ENCODE data around the gene CLEC16A.
"Not testable (repeated sequence)": the region's sequence is repeated elsewhere in the genome, so short reads cannot be mapped to it uniquely, and the experiment has no call there.

Gene CLEC16A

DNA sequence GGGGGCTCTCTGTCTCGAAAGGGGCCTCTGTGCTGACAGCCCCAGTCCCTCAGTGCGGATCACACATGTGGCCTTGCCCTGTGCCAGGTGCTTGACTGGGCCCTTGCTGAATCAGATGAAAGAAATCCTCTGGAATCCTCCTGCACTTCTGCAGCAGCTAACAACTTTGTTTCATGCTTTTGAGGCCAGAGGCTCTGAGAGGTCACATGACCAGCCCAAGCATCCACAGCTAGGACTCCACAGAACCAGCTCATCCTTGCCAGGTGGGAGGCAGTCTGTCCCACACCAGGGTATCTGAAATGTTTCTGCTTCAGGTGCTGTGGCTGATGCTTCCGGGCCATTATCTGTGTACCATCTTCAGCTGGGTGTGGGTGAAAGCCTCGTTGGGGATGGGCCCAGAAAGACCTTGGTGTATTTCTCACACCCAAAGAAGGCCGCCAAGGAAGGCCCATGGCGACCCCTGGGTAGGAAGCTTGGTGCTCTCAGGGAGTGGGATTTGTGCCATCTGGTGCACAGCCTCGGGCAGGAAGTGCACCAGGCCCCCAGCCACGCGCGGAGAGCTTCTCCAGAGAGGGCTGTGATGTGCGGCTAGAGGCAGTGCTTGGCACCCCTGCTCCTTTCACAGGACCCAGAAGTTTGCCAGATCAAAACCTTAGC lies 143.8 kb downstream of the CLEC16A start:
- no peak for DNase-seq

DNA sequence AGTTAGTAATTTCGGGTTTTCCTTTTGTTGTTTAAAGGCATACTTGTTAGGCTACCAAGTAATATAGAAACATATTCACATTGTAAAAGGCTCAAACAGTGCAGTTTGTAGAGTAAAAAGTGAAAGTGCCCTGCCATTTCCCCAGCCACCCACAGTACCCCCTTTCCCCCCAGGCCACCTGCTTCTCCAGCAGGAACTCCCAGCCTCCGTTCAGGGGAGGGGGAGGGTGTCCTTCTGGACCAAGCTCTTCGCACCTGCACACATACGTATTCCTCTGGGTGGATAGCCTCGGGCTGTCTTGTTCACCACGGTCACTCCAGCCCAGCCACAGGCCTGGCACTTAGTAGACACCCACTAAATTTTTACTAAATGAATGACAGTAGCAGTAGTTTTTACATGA lies 144.5 kb downstream of the CLEC16A start:
- no peak for DNase-seq

DNA sequence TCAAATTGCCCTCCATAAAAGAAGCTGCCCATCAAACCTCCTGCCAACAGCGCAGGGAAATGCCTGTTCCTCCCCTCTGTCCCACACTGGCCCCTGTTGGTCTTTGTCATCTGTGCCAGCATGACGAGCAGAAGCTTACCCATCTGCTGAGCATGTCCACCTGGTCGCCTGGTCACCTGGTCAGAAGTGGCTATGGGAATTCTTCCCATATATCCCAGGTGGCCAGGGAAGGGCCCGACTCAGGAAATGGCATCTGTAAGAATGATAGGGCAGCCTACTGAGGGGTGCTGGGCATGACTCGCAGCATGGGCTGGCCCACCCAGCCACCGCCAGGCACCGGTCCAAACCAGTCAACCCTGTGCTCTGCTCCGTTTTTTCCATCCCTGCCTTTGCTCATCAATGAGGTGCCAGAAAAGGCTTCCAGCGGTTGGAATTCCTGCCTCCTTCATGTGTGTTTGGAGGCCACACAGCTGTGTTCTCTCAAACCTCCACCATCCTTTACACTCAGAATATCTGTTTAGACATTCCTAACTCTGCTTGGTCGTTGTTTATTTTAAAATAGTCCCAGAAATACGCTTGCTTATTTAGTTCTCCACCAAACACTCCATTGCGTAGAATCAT lies 145.2 kb downstream of the CLEC16A start:
- no peak for DNase-seq

DNA sequence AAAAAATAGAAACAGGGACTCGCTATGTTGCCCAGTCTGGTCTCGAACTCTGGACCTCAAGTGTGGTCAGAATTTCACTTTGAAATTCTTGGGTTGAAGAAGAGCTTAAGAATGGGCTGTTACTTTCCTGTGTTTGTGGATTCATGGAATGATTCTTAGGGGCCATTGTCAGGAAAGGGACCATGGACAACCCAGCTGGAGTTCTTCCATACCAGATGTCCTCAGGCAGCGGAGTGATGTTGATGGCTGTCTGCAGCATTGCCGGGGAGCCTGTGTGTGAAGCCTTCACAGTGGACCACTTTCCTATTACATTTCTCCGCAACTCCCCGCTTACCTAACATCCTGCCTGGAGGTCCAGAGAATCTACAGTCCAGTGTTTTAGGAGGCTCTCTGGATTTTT lies 145.9 kb downstream of the CLEC16A start:
- DNase-seq = no peak

DNA sequence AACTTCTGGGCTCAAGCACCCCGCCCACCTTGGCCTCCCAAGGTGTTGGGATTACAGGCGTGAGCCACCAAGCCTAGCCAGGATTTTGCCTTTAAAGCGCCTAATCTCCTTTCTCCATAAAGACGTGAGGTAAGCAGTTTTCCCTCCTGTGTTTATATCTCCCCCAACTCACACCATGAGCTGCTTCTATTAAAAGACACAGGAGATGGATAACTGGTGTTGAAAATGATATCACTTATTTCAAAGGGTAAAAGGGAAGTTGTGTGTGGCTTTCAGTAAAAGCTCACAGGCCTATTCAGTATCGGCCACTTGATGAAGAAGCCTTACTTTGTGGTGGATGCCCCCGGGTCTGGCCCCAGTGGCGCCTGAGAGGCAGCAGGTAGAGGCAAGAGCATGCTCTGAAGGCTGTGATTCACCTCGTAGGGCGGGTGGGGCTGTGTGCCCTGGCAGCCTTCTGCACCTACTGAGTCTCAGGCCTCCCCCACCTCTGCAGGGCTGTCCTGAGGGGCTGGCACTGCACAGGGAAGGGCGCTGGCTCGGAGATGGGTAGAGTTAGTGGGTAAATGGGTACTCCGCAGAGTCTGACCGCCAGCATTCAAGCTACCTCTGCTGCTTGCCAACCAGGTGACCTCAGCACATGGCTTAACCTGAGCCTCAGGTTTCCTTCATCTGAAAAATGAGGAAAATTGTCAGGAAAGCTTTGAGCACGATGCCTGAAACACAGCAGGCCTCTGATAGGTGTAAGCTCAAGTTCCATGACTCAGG lies 146.8 kb downstream of the CLEC16A start:
- no peak for DNase-seq

DNA sequence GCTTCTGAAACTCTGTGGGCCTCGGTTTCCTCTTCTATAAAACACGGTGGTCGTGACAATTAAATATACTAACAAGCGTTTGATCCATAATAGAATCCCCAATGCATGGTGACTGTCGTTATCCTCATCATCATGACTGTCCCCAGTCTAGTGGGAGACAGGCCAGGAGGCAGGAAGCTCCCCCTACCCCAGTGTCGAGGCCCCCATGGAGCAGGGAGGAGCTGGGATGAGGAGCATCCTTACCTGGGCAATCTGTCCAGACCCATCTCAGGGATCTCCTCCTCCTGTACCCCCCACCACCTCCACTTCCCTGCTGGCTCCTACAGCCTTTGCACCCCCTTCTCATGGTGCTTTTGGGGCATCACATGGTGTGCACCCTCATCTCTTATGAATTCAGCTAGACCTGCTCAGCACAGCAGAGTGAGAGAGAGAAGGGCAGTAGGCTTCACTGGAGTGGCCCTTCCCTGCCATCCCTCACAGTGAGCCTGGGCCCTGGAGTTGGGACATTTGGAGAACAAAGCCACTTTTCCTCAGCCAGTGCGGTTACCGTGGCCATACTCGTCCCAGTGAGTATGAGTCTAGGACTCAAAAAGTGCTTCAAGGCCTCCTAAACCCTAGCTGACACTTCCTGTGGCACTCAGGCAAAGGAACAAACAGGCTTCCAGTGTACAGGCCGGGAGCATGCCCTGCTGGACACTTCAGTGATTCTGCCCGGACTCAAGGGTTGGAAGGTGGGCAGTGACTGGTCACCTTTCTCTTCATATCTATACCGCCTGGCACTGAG lies 148.6 kb downstream of the CLEC16A start:
- DNase-seq = no peak

DNA sequence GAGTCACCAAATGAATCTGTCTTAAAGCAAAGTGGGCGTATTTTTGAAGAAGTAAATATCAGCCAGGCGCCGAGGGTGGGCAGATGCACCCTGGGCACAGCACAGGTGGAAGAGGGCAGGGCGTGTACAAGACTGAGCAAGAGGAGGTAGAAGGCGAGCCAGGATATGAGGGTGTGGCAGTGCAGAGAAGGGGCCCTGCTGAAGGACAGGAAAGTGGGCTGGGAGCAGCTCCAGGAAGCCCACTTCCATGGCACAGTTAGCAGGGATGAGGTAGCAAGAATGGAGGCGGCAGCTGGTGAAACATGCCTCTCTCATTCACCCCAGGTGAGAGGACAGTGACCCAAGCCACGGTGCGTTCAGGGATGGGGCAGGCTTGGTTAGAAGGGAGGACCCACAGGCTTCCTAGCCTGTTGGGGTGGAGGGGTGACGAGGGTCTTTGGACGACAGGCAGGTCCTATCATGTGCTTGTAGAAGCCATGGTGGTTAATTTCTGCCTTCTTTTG lies 149.3 kb downstream of the CLEC16A start:
- no peak for DNase-seq

DNA sequence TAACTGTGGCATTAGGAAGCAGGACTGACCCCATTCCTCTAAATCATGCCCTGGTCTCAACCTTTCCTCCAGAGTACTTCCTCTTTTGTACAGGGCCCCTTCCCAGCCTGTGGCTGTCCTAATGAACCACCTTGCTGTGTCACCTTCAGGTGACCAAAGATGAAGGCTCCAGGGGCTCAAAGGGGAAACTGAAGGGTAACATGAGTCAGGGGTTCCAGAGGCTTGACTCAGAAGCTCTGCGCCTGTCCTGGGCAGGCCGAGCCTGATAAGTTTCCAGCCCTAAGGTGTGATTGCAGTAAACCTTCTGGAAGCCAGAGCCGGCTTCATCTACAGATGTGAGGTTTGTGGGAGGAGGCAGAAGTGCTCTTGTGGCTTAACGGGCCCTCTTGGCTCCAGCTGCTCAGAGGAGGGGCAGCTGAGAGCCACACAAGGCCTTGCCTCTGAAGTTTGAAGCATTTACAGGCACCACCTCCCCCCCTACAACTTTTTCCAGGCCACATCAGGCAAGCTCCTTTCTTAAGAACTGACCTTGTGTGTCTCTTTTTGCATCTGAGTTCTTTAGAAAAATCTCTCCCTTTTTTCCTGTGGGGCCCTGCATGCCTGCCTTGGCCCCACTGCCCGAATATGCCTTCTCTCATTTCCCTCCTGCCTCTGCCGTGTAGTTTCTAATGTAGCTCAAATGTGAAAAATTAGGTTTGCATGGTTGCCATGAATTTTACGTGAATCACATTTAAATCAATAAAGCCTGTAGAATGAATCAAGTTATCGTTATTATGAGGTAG lies 149.9 kb downstream of the CLEC16A start:
- DNase-seq = peak; percentile 57

DNA sequence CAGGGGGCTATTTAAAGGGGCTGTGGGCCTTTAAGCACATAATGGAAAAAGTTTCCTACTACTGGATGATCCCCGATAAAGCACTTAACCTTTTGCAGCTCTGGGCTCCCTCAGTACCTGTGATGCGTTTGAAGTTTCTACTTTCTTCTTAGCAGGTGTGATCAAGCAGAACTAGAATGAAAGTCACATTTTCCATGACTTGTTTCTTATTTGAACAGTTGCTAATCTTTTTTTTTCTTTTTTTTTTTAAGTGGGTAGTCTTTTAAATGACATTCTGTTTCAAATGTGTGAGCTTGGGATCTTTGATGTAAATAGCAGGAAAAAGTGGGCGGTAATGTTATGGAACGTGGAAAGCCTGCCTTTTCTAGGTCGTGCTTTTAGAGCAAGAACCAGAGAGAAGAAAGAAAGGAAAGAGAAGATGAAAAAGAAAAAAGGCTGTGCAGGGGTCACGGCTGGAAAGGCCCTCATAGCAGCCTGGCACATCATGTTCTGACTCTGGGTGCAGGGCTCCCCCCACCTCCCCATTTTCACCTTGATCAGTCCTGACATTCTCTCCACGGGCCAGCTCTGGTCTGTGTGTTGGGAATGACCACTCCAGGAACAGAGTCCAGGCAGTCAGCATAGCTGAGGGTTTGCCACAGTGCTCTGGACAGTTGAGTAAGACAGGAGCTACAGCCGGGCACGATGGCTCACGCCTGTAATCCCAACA lies 150.6 kb downstream of the CLEC16A start:
- DNase-seq = peak; percentile 33

DNA sequence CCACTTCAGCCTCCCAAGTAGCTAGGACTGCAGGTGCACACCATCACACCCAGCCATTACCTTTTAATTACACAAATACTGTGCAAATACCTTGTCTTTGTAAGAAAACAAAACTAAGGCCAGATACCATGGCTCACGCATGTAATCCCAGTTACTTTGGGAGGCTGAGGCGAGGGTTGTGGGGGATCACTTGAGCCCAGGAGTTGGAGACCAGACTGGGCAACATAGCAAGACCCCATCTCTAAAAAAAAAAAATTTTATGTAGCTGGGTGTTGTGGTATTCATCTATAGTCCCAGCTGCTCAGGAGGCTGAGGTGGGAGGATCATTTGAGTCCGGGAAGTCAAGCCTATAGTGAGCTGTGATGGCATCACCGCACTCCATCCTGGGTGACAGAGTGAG lies 151.6 kb downstream of the CLEC16A start:
- DNase-seq = no peak

DNA sequence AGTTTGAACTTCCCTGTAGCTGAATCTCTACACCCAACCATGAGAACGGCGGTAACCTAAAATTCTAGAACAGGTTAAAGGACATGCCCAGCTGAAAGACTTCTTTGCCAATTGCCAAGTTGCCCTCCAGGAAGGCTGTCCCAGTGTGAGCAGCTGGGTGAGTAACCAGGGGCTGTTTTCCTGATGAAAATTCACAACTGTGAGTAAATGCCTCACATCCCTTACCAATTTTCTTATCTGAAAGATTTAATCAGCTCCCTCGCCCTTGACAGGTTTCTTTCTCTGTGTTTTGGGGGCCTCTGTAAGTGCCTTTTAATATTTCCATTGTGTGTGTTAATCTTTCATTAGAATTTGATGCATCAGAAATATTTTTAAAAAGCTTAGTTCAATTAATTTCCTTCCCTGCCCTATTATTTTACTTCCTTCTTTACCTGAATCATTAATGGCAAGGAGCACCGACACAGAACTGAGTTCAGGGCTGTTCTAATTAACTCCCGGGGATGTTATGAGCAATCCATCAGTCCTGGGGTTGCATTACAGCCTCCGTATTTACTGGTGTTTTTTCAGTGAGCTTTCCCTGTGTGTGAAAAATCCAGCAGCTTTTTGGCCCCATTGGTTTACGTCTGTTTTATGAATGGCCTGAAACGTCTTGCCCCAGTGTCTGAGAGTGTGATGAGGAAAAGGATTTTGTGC lies 152.9 kb downstream of the CLEC16A start:
- DNase-seq = no peak

DNA sequence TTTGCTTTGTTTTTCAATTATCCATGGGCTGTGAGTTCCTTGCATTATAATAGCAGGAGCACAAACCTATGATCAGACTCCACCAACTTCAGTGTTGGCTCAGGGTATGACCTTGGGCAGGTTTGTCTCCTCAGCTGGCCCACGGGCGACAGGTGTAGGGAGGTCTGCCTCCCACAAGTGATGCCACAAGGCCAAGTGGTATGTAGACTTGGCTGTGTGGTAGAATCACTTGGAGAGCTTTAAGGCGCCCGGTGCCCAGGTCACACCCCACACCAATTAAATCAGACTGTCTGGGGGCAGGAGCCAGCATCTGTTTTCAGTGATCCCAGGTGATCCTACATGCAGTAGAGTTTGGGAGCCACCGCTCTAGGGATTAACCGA lies 153.4 kb downstream of the CLEC16A start:
- DNase-seq = no peak

DNA sequence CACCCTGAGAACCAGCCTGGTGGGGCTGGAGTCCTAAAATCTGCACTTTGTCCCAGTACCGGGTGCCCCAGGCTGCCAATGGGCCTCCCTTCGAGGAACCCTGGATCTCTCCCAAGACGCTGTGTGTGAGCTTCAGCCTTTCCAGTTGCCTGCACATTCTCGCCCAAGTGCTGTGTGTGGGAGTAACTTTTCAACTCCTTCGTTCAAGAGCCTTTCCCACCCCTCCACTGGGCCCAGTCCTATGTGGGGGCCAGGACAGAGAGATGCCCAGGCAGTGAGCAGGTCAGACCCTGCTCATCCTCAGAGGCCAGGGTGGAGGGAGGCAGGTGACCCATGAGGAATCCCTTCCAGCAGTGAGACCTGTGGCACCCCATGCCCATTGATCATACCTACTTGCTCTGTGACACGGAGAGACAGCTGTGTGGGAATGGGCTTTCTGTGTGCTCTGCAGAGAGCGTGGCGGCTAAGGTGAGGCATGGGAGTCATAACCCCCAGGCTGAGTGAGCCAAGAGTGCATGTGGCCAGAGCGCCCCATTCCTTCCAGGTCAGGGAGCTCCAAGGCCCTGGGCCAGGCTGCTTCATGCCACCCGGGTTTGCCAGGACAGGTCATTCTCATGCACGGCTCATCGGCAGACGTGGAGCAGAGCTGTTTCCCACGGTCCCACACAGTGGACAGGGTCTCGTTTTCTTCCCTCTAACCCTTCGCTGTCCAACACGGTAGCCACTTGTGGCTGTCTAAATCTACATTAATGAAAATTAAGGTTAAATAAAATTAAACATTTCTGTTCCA lies 154.4 kb downstream of the CLEC16A start:
- no peak for DNase-seq

DNA sequence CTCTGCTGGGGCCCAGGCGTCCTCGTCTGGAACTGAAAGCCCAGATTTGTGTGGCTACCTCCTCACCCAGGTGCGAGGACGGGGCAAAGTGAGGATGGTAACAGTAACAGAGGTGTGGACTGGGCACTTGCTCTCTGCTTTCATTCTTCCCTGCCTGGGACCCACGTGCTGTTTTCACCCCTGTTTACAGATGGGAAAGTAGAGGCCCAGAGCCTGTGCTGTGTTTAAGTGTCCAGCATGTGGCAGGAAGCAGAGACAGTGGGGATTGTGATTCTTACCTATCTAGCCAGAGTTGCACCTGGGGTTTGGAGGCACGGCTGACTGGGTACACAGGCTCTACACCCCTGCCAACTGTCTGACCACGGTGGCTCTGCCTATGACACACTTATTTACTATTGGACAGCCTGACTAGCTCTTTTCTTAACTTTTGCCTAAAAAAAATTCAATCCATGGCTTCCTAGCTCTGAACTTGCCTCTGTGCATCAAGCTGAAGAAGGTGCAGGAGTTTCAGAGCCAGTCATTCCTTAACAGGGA lies 155.4 kb downstream of the CLEC16A start:
- no peak for DNase-seq

DNA sequence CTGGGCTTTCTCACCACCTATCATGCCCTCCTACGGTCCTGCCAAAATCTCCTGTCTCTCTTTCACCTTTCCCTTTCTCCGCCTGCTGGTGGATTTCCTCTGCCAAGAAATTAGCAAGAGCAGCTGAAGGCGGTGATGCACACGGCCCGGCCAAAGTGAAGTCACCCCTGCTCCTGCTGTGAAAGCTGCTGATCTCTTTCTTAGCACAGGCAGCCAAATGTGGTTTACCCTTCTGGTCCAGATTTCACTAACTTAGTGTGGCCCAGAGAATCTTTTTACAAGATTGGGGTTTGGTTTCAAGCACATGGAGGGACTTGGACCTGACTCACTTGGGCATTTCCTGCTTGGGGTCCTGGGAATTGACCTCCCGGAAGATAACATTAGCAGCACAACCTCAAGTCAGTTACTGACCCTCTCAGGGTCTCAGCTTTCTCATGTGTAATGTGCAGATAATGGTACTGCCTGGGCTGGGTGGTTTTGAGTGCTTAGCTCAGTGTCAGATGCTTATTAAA lies 155.9 kb downstream of the CLEC16A start:
- DNase-seq = no peak

DNA sequence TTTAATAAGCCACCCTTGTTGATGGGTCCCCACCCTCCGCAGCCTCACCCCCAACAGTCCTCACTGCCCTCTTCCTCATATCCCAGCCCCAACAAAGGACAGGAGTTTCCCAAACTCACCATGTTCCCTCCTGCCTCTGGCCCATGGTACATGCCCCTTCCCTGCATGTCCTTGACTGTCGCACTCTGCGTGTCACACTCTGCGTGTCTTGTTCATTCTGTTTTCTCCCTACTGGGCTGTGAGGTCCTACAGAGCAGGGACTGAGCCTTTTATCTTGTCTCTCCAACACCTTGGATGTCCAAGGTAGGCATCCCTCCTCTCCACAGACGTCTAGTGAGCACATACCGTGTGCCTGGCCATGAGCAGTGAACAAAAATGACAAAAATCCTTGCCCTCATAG lies 156.9 kb downstream of the CLEC16A start:
- DNase-seq = no peak

DNA sequence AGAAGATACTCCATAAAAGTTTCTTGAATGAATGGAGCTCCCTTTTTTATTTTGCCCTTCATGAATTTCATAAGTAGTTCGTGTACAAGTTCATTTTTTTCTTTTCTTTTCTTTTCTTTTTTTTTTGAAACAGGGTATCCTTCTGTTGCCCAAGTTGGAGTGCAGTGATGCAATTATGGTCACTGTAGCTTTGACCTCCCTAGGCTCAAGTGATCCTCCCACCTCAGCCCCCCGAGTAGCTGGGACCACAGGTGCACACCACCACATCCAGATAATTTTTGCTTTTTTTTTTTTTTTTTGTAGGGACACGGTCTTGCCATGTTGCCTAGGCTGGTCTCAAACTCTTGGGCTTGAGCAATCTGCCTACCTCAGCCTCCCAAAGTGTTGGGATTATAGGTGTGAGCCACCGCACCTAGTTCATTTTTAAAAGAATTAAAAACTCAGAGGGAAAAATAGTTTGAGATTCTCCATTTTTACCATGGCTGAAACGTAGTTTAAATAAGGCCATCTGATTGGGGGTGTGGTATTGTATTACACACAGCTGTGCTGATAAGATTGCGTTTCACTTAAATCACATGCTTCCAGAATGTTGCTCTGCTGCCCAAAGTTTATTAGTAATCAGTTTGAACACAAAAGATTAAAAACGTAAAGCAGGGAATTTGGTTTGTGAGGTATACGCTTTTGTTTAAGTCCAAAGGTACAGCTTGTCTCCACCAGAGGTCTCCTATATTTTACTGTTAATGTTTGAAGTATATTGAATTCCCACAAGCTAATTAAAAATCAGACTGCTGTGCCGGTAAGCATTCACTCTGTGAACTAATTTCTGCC lies 157.5 kb downstream of the CLEC16A start:
- DNase-seq = no peak

DNA sequence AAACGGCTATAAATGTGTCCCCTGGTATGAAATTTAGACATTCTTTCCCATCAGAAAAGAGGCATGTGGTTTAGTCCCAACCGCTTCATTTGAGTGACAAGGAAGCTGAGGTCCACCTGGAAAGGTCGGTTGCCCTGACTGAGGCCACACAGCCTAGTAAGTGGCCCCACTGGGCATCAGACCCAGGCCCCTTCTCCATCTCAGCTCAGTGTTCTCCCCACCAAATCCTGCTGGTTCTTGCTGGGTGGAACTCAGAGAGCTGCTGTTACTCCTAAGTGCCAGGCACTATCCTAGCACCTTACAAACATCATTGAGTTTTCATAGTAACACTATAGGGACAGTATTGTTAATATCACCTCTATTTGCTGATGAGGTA lies 158.1 kb downstream of the CLEC16A start:
- no peak for DNase-seq

DNA sequence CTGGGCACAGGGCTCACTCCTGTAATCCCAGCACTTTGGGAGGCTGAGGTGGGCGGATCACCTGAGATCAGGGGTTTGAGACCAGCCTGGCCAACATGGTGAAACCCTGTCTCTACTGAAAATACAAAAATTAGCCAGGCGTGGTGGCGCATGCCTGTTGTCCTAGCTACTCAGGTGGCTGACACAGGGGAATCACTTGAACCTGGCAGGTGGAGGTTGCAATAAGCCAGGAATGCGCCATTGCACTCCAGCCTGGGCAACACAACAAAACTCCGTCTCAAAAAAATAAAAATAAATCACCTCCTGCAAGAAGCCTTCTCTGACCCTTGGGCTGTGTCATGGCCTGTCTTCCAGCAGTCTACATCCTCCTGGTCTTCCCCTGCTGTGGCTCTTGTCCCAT lies 158.9 kb downstream of the CLEC16A start:
- DNase-seq = not testable (repeated sequence)
